Mesothelial cell of epicardium (in vitro differentiated cells): ENCODE measurements around the gene AMZ1. TPM values are rescaled to one million over a fixed set of nuclear protein-coding genes. Genes with fewer than 3 reads are reported as not detected.

Experiments used
- DNase-seq, 2 experiments: peaks; one replicate each; pipeline ENCODE4 v3.0.0; 2021; ENCODE audit warnings: low spot score in 2 of 2; ENCODE audit not compliant: unreplicated experiment in 2 of 2
- H3K27ac Mint-ChIP-seq: 2 replicates; pipeline ENCODE4 v1.8.0; 2021; ENCODE audit warnings: mixed read lengths
- H3K27me3 Mint-ChIP-seq: 2 replicates; pipeline ENCODE4 v1.8.0; 2021; ENCODE audit warnings: low read depth, mixed read lengths
- H3K36me3 Mint-ChIP-seq: 2 replicates; pipeline ENCODE4 v1.8.0; 2021; ENCODE audit warnings: mixed read lengths
- H3K4me1 Mint-ChIP-seq: 2 replicates; pipeline ENCODE4 v1.8.0; 2021; ENCODE audit warnings: mixed read lengths
- H3K4me3 Mint-ChIP-seq: 2 replicates; pipeline ENCODE4 v1.8.0; 2021; ENCODE audit warnings: mild to moderate bottlenecking, moderate library complexity, mixed read lengths
- H3K9me3 Mint-ChIP-seq: 2 replicates; pipeline ENCODE4 v1.8.0; 2021; ENCODE audit warnings: mixed read lengths
- CTCF ChIP-seq: fragments of 200-600 bp; sonication (generic); IDR thresholded peaks from one replicate; pipeline ENCODE4 v1.5.0; 2021; ENCODE audit warnings: antibody characterized with exemption; ENCODE audit not compliant: unreplicated experiment
- total RNA-seq: library from RNA; stranded (reverse); gene quantifications from 3 replicates; pipeline ENCODE4 v1.2.1, GENCODE V29; 2021

The AMZ1 gene
- total RNA-seq, 1 donor from 2014 or later: 0.13 TPM

GRCh38 chr7:2713370-2713769 is 25.4 kb downstream of the AMZ1 start:
- Mint-ChIP-seq H3K4me3 (no peak overlapping the region), H3K27ac (no peak overlapping the region), H3K36me3 (peaks cover 16% of the 10 kb centered on the region), H3K9me3 (no peaks in the 10 kb centered on the region), H3K4me1 (peaks cover 34% of the 10 kb centered on the region), H3K27me3 (peaks cover 4% of the 10 kb centered on the region)
- no peak for DNase-seq
- TF ChIP-seq CTCF: no peak

GRCh38 chr7:2713978-2714377 is 26.0 kb downstream of the AMZ1 start:
- H3K27ac Mint-ChIP-seq: no peak overlapping the region
- H3K27me3 Mint-ChIP-seq: peaks cover 4% of the 10 kb centered on the region
- H3K9me3 Mint-ChIP-seq: no peaks in the 10 kb centered on the region
- peaks cover 20% of the 10 kb centered on the region for H3K36me3 Mint-ChIP-seq
- TF ChIP-seq CTCF: no peak
- H3K4me1 Mint-ChIP-seq: peaks cover 34% of the 10 kb centered on the region
- DNase-seq: no peak
- H3K4me3 Mint-ChIP-seq: no peak overlapping the region

GRCh38 chr7:2714636-2715035 is 26.6 kb downstream of the AMZ1 start:
- no peak overlapping the region for H3K4me3 Mint-ChIP-seq
- no peaks in the 10 kb centered on the region for H3K9me3 Mint-ChIP-seq
- peaks cover 33% of the 10 kb centered on the region for H3K4me1 Mint-ChIP-seq
- TF ChIP-seq CTCF: no peak
- H3K27me3 Mint-ChIP-seq: peaks cover 2% of the 10 kb centered on the region
- H3K27ac Mint-ChIP-seq: no peak overlapping the region
- peaks cover 20% of the 10 kb centered on the region for H3K36me3 Mint-ChIP-seq
- no peak for DNase-seq

- no peak for TF ChIP-seq CTCF
- Mint-ChIP-seq H3K27me3 (no peaks in the 10 kb centered on the region), H3K4me1 (peaks cover 31% of the 10 kb centered on the region), H3K27ac (no peak overlapping the region), H3K36me3 (peaks cover 26% of the 10 kb centered on the region), H3K9me3 (no peaks in the 10 kb centered on the region), H3K4me3 (no peak overlapping the region)
- DNase-seq: no peak
Measured at GRCh38 chr7:2715341-2716231, 27.6 kb downstream of the AMZ1 start.

- DNase-seq: no peak
- peaks cover 31% of the 10 kb centered on the region for H3K4me1 Mint-ChIP-seq
- peak overlapping the region; percentile 80 for H3K27ac Mint-ChIP-seq
- no peak for TF ChIP-seq CTCF
- H3K9me3 Mint-ChIP-seq: no peaks in the 10 kb centered on the region
- peak overlapping the region; percentile 20 for H3K4me3 Mint-ChIP-seq
- no peaks in the 10 kb centered on the region for H3K27me3 Mint-ChIP-seq
- H3K36me3 Mint-ChIP-seq: peaks cover 27% of the 10 kb centered on the region
Measured at GRCh38 chr7:2716488-2716887, 28.5 kb downstream of the AMZ1 start.
